ENCODE measurements around the gene DMD.
"Not testable (repeated sequence)": the region's sequence is repeated elsewhere in the genome, so short reads cannot be mapped to it uniquely, and the experiment has no call there.

DMD gene

GRCh38 chrX:31487951-31488350 lies 1723.4 kb downstream of the DMD start:
- TF ChIP-seq CTCF (conservative IDR thresholded peaks at IDR 0.05): no peak
- H3K27ac ChIP-seq: no peak overlapping the region

GRCh38 chrX:31483336-31483735 lies 1728.0 kb downstream of the DMD start:
- TF ChIP-seq CTCF (conservative IDR thresholded peaks at IDR 0.05): no peak
- H3K27ac ChIP-seq: no peak overlapping the region

- TF ChIP-seq CTCF (conservative IDR thresholded peaks at IDR 0.05): no peak
- H3K27ac ChIP-seq: no peak overlapping the region
Measured at GRCh38 chrX:31480696-31481095, 1730.7 kb downstream of the DMD start.

GRCh38 chrX:31471229-31471628 lies 1740.1 kb downstream of the DMD start:
- H3K27ac ChIP-seq: no peak overlapping the region
- TF ChIP-seq CTCF (conservative IDR thresholded peaks at IDR 0.05): no peak

- H3K27ac ChIP-seq: not testable (repeated sequence)
Measured at GRCh38 chrX:31470753-31471152, 1740.6 kb downstream of the DMD start.

GRCh38 chrX:31464306-31464915 lies 1746.9 kb downstream of the DMD start:
- TF ChIP-seq CTCF (conservative IDR thresholded peaks at IDR 0.05): no peak
- H3K27ac ChIP-seq: no peak overlapping the region

- no peak for TF ChIP-seq CTCF (conservative IDR thresholded peaks at IDR 0.05)
- no peak overlapping the region for H3K27ac ChIP-seq
Measured at GRCh38 chrX:31461266-31461665, 1750.1 kb downstream of the DMD start.

- H3K27ac ChIP-seq: no peak overlapping the region
- no peak for TF ChIP-seq CTCF (conservative IDR thresholded peaks at IDR 0.05)
Measured at GRCh38 chrX:31459361-31459760, 1752.0 kb downstream of the DMD start.

All from VCaP (cell line).